ENCODE data around the gene SLC31A1. TPM values are rescaled to one million over a fixed set of nuclear protein-coding genes. Genes with fewer than 3 reads are reported as not detected.

The SLC31A1 gene
- total and polyA plus RNA-seq, 2 donors (not counting 3 experiments of a cell fraction or from before 2014, with no cell fraction given) = 13.5 to 22.7 TPM

DNA sequence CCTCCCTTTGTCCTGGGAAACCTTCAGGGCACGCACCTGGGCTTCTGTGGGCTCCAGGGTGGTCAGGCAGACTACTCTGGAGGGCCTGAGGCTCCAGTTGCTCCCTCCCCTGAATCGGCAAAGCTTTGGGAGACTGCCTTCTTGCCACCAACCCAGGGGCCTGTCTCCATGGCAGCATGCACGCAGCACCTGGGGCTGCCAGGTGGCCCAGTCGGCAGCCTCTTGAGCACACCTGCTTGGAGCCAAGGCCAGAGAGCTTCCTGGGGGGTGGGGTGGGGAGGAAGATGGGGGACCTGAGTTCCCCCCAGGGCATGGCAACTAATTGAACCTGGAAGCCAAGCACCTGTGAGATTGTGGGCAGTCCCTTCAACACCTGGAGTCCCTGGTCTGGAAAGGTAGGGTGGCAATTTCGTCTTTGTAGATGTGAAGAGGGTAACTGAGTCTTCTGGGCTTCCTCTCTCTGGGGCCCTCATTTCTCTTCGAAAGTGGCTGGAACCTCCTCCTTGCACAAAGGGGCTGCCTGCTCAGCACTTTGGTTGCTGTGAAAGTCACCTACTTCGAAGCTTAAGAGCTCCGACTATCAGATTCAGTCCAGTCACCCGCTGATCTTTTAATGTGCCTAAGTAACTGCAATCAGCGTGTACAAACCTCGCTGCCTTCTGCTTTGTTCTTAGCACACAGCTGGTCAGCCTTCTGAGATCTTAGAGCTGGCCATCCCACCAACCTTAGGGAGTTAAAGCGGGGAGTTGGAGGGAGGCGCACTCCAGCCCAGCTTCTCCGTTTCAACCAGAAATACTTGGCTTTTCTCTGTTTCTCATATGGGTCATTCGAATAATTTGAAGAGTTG lies 77.8 kb downstream of the SLC31A1 start:
- Histone ChIP-seq H3K27ac (ENCODE audit: insufficient read depth, low read depth, low read length) (no peak overlapping the region), H3K4me2 (ENCODE audit: insufficient read depth, low read length) (no peak overlapping the region), H3K79me2 (ENCODE audit: control insufficient read depth, insufficient read depth, low read length) (no peaks in the 10 kb centered on the region), H3K36me3 (ENCODE audit: control insufficient read depth in 2 of 2, extremely low read depth in 1 of 2, insufficient read depth in 2 of 2, low read length in 2 of 2) (no peaks in the 10 kb centered on the region), H3K9ac (replicated peaks; ENCODE audit: extremely low read depth, insufficient read depth, low read length) (no peak overlapping the region), H3K4me1 (ENCODE audit: control insufficient read depth, extremely low read depth, insufficient read depth, low read length) (peaks cover 3% of the 10 kb centered on the region), H4K20me1 (replicated peaks; ENCODE audit: control insufficient read depth, extremely low read depth, insufficient read depth, low read length) (no peaks in the 10 kb centered on the region), H3K27me3 (ENCODE audit: control insufficient read depth in 2 of 2, insufficient read depth in 2 of 2, low read length in 2 of 2) (peaks cover 3 to 8% of the 10 kb centered on the region in 2 experiments), H3K4me3 (replicated peaks in 1 of 3; ENCODE audit: insufficient read depth in 1 of 3, low read depth in 1 of 3, low read length in 3 of 3) (no peak overlapping the region), H3K9me1 (replicated peaks; ENCODE audit: control insufficient read depth, extremely low read depth, insufficient read depth, low read length) (no peaks in the 10 kb centered on the region), H3K9me3 (replicated peaks; ENCODE audit: control insufficient read depth, insufficient read depth, low read length) (no peaks in the 10 kb centered on the region), H2AFZ (ENCODE audit: low read depth, low read length) (no peak overlapping the region)
- TF ChIP-seq, protein P1, sequence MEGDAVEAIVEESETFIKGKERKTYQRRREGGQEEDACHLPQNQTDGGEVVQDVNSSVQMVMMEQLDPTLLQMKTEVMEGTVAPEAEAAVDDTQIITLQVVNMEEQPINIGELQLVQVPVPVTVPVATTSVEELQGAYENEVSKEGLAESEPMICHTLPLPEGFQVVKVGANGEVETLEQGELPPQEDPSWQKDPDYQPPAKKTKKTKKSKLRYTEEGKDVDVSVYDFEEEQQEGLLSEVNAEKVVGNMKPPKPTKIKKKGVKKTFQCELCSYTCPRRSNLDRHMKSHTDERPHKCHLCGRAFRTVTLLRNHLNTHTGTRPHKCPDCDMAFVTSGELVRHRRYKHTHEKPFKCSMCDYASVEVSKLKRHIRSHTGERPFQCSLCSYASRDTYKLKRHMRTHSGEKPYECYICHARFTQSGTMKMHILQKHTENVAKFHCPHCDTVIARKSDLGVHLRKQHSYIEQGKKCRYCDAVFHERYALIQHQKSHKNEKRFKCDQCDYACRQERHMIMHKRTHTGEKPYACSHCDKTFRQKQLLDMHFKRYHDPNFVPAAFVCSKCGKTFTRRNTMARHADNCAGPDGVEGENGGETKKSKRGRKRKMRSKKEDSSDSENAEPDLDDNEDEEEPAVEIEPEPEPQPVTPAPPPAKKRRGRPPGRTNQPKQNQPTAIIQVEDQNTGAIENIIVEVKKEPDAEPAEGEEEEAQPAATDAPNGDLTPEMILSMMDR (IDR thresholded peaks at IDR 0.05; ENCODE audit: extremely low read depth in 1 of 2, insufficient read depth in 1 of 2, low read depth in 1 of 2, low read length in 2 of 2) = no peak
- no peak for TF ChIP-seq FOS (IDR thresholded peaks at IDR 0.05; ENCODE audit: borderline replicate concordance, insufficient read depth, low read length)
- TF ChIP-seq, protein P2, sequence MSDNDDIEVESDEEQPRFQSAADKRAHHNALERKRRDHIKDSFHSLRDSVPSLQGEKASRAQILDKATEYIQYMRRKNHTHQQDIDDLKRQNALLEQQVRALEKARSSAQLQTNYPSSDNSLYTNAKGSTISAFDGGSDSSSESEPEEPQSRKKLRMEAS (IDR thresholded peaks at IDR 0.05; ENCODE audit: insufficient read depth, insufficient read length) = no peak
- TF ChIP-seq GATA2 (IDR thresholded peaks at IDR 0.05; ENCODE audit: insufficient read depth, insufficient read length, low read depth, low read length) = no peak
- no peak for TF ChIP-seq POLR2AphosphoS5 (IDR thresholded peaks at IDR 0.05; ENCODE audit: insufficient read depth, low read depth, low read length)
- no peak for TF ChIP-seq JUN (IDR thresholded peaks at IDR 0.05; ENCODE audit: borderline replicate concordance, insufficient read depth, insufficient read length, low read depth)
- no peak for TF ChIP-seq POLR2A (IDR thresholded peaks at IDR 0.05; ENCODE audit: low read depth, low read length)
- TF ChIP-seq MYC (IDR thresholded peaks at IDR 0.05; ENCODE audit: low read depth, low read length) = no peak
- no peak for TF ChIP-seq EZH2 (IDR thresholded peaks at IDR 0.05; ENCODE audit: borderline replicate concordance, low read depth, low read length, severe bottlenecking)
- FAIRE-seq (no peak), DNase-seq (ENCODE audit: low read depth, low spot score) (no peak)
- CTCF ChIA-PET = no interaction called here
- dilution Hi-C loops (cut with MboI; ENCODE audit: extremely low pct_ligation_motif_present, low sequenced_read_pairs) (no loop called here), intact Hi-C loops (cut with micrococcal nuclease) (no loop called here)
- BruUV-seq (replicated peaks) = no TSS peak
- POLR2A ChIA-PET = no interaction called here
